HG03097 (cell line): ENCODE results near the gene TSHZ2.

Experiments used
- ATAC-seq: cut with Tn5 transposase; IDR thresholded peaks from one replicate; pipeline ENCODE4 v1.9.1; 2021; ENCODE audit not compliant: unreplicated experiment, low FRiP score

Gene TSHZ2

GRCh38 chr20:53222932-53223331 is 250.8 kb downstream of the TSHZ2 start:
- no peak for ATAC-seq

GRCh38 chr20:53223626-53224172 is 251.5 kb downstream of the TSHZ2 start:
- no peak for ATAC-seq

- ATAC-seq, result no peak
Measured at GRCh38 chr20:53224851-53225250, 252.7 kb downstream of the TSHZ2 start.

- no peak for ATAC-seq
Measured at GRCh38 chr20:53226826-53227225, 254.7 kb downstream of the TSHZ2 start.

GRCh38 chr20:53227523-53227922 is 255.4 kb downstream of the TSHZ2 start:
- ATAC-seq, result no peak

- ATAC-seq, result no peak
Measured at GRCh38 chr20:53231061-53231460, 258.9 kb downstream of the TSHZ2 start.

- ATAC-seq, result no peak
Measured at GRCh38 chr20:53237461-53237860, 265.3 kb downstream of the TSHZ2 start.

GRCh38 chr20:53238121-53238660 is 266.0 kb downstream of the TSHZ2 start:
- no peak for ATAC-seq

- ATAC-seq, result no peak
Measured at GRCh38 chr20:53243152-53243551, 271.0 kb downstream of the TSHZ2 start.

GRCh38 chr20:53244711-53245110 is 272.6 kb downstream of the TSHZ2 start:
- ATAC-seq, result no peak

GRCh38 chr20:53245574-53245973 is 273.4 kb downstream of the TSHZ2 start:
- no peak for ATAC-seq

GRCh38 chr20:53247468-53248103 is 275.4 kb downstream of the TSHZ2 start:
- no peak for ATAC-seq

GRCh38 chr20:53250456-53250855 is 278.3 kb downstream of the TSHZ2 start:
- ATAC-seq, result no peak

- no peak for ATAC-seq
Measured at GRCh38 chr20:53252002-53252401, 279.8 kb downstream of the TSHZ2 start.

GRCh38 chr20:53253668-53254067 is 281.5 kb downstream of the TSHZ2 start:
- no peak for ATAC-seq

GRCh38 chr20:53255102-53255710 is 283.0 kb downstream of the TSHZ2 start:
- ATAC-seq, result no peak

GRCh38 chr20:53258741-53259140 is 286.6 kb downstream of the TSHZ2 start:
- no peak for ATAC-seq

GRCh38 chr20:53260168-53260567 is 288.0 kb downstream of the TSHZ2 start:
- ATAC-seq, result no peak

GRCh38 chr20:53260591-53260990 is 288.4 kb downstream of the TSHZ2 start:
- ATAC-seq, result no peak

- ATAC-seq, result no peak
Measured at GRCh38 chr20:53262365-53262764, 290.2 kb downstream of the TSHZ2 start.

GRCh38 chr20:53263554-53264438 is 291.6 kb downstream of the TSHZ2 start:
- no peak for ATAC-seq
